K562 (cell line): ENCODE measurements around the gene HOMEZ. TPM values are rescaled to one million over a fixed set of nuclear protein-coding genes. Genes with fewer than 3 reads are reported as not detected.

Source experiments
- CAMTA2 ChIP-seq: fragments of 250-450 bp; sonication (Bioruptor Pico); conservative IDR thresholded peaks from 2 replicates; pipeline ENCODE4 v1.5.1; 2022
- CREB1 ChIP-seq, 2 experiments: sonication (generic) in 1 of 2; formaldehyde crosslinking in 1 of 2; IDR thresholded peaks; 2 replicates each; pipeline versions ENCODE4 v1.6.1 to v1.8.0; 2012 to 2022; ENCODE audit warnings: inconsistent platforms in 1 of 2, mild to moderate bottlenecking in 1 of 2, missing genetic modification reagents in 1 of 2, moderate library complexity in 1 of 2
- IRF9 ChIP-seq: fragments of 450-650 bp; IDR thresholded peaks from 2 replicates; pipeline ENCODE4 v1.6.1; 2016; ENCODE audit warnings: missing biosample characterization, missing genetic modification characterization
- MYC ChIP-seq, 2 experiments: fragments of 250-450 bp in 1 of 2; sonication (Bioruptor Pico) in 1 of 2; IDR thresholded peaks; 2 replicates each; pipeline versions ENCODE4 v1.5.1 to v1.6.1; 2012 to 2021; ENCODE audit warnings: low read depth in 2 of 2, borderline replicate concordance in 1 of 2, improper control_type of control experiment in 1 of 2, low read length in 1 of 2, mild to moderate bottlenecking in 1 of 2, moderate library complexity in 1 of 2
- PHF8 ChIP-seq: fragments of 200-600 bp; sonication (generic); IDR thresholded peaks from 2 replicates; pipeline ENCODE4 v1.6.1; 2012; ENCODE audit warnings: mixed run types, mild to moderate bottlenecking, inconsistent platforms, low read length, moderate library complexity, borderline replicate concordance
- POU5F1 ChIP-seq: fragments of 150-350 bp; IDR thresholded peaks from 2 replicates; pipeline ENCODE4 v1.6.1; 2014; ENCODE audit warnings: borderline replicate concordance, low read length, low read depth, mild to moderate bottlenecking; ENCODE audit not compliant: partially characterized antibody
- SMARCC2 ChIP-seq: fragments of 450-650 bp; IDR thresholded peaks from 2 replicates; pipeline ENCODE4 v1.6.1; 2017; ENCODE audit warnings: antibody characterized with exemption, moderate library complexity, mild to moderate bottlenecking, low read depth
- TCF3 ChIP-seq: sonication (generic); formaldehyde crosslinking; IDR thresholded peaks from 2 replicates; pipeline ENCODE4 v1.4.0; 2020; ENCODE audit warnings: mild to moderate bottlenecking, missing genetic modification reagents
- TFAP4 ChIP-seq: sonication (generic); formaldehyde crosslinking; IDR thresholded peaks from 2 replicates; pipeline ENCODE4 v1.8.0; 2022; ENCODE audit warnings: missing genetic modification reagents, mild to moderate bottlenecking, moderate library complexity, borderline replicate concordance
- ZFX ChIP-seq: sonication (generic); formaldehyde crosslinking; IDR thresholded peaks from 2 replicates; pipeline ENCODE4 v1.8.0; 2022; ENCODE audit warnings: mild to moderate bottlenecking, missing genetic modification reagents, moderate library complexity
- polyA plus RNA-seq, 8 experiments: library from polyadenylated mRNA; depleted of rRNA in 4 of 8; stranded (reverse) in 5 of 8; unstranded in 3 of 8; fragments of >200 nt; fragmentation: Nextera tagmentation in 2 of 8; fragmentation: Illumina TruSeq in 1 of 8; extraction: Ambion mirVana in 2 of 8; extraction: Trizol in 1 of 8; gene quantifications; 2 replicates each; pipeline versions ENCODE4 v1.2.1 to v1.2.3, GENCODE V29; 2011 to 2014; ENCODE audit warnings: inconsistent platforms in 1 of 8, missing spikeins in 1 of 8
- total RNA-seq, 7 experiments: library from RNA; depleted of rRNA in 6 of 7; stranded (reverse); fragments of >200 nt in 6 of 7; fragmentation: Illumina TruSeq in 2 of 7; extraction: Trizol in 2 of 7; gene quantifications; 2 replicates each; pipeline versions ENCODE4 v1.2.1 to v1.2.3, GENCODE V29; 2011 to 2021; ENCODE audit warnings: low replicate concordance in 1 of 7
- TF ChIP-seq, protein P1 (sequence below): sonication (generic); formaldehyde crosslinking; IDR thresholded peaks from 2 replicates; pipeline ENCODE4 v1.8.0; 2023; ENCODE audit warnings: mild to moderate bottlenecking, missing genetic modification reagents

The HOMEZ gene
- total and polyA plus RNA-seq, 9 of the 15 experiments (the other 6 are each of a cell fraction or from before 2014, with no cell fraction given), result 3.0 to 30.2 (median 16.9) TPM

- TF ChIP-seq TFAP4 (CRISPR knock-in tag) (no peak; the same call in 1 of the 2 replicates), CREB1 (IDR thresholded peaks at IDR 0.05) (peak; percentile 49; the same call in 1 of the 2 replicates), CREB1 (CRISPR knock-in tag; IDR thresholded peaks at IDR 0.05) (peak; percentile 53; the same call in 1 of the 2 replicates), POU5F1 (no peak), ZFX (CRISPR knock-in tag) (peak; percentile 48), CAMTA2 (CRISPR knock-in tag) (no peak), MYC (IDR thresholded peaks at IDR 0.05; ENCODE audit: low read depth, low read length) (peak; percentile 78), MYC (CRISPR knock-in tag; IDR thresholded peaks at IDR 0.05; ENCODE audit: borderline replicate concordance, low read depth) (no peak), PHF8 (no peak), IRF9 (tag) (no peak), TCF3 (CRISPR knock-in tag) (no peak), SMARCC2 (0 out of 2 replicates have a peak, but pooled peaks have one; percentile 13)
- TF ChIP-seq, protein P1, sequence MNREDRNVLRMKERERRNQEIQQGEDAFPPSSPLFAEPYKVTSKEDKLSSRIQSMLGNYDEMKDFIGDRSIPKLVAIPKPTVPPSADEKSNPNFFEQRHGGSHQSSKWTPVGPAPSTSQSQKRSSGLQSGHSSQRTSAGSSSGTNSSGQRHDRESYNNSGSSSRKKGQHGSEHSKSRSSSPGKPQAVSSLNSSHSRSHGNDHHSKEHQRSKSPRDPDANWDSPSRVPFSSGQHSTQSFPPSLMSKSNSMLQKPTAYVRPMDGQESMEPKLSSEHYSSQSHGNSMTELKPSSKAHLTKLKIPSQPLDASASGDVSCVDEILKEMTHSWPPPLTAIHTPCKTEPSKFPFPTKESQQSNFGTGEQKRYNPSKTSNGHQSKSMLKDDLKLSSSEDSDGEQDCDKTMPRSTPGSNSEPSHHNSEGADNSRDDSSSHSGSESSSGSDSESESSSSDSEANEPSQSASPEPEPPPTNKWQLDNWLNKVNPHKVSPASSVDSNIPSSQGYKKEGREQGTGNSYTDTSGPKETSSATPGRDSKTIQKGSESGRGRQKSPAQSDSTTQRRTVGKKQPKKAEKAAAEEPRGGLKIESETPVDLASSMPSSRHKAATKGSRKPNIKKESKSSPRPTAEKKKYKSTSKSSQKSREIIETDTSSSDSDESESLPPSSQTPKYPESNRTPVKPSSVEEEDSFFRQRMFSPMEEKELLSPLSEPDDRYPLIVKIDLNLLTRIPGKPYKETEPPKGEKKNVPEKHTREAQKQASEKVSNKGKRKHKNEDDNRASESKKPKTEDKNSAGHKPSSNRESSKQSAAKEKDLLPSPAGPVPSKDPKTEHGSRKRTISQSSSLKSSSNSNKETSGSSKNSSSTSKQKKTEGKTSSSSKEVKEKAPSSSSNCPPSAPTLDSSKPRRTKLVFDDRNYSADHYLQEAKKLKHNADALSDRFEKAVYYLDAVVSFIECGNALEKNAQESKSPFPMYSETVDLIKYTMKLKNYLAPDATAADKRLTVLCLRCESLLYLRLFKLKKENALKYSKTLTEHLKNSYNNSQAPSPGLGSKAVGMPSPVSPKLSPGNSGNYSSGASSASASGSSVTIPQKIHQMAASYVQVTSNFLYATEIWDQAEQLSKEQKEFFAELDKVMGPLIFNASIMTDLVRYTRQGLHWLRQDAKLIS (CRISPR knock-in tag), result no peak
Observed at GRCh38 chr14:23294734-23295561, 9.0 kb upstream of the HOMEZ start (continued).
